22Rv1 (cell line): ENCODE results near the gene ANKRD60.

Experiments
- ZFX ChIP-seq: fragments of 450-650 bp; IDR thresholded peaks from 2 replicates; pipeline ENCODE4 v1.6.1; 2017; ENCODE audit warnings: antibody characterized with exemption, borderline replicate concordance
- TF ChIP-seq, protein P1 (sequence below): fragments of 450-650 bp; IDR thresholded peaks from 2 replicates; pipeline ENCODE4 v1.5.1; 2017; ENCODE audit warnings: mild to moderate bottlenecking

DNA sequence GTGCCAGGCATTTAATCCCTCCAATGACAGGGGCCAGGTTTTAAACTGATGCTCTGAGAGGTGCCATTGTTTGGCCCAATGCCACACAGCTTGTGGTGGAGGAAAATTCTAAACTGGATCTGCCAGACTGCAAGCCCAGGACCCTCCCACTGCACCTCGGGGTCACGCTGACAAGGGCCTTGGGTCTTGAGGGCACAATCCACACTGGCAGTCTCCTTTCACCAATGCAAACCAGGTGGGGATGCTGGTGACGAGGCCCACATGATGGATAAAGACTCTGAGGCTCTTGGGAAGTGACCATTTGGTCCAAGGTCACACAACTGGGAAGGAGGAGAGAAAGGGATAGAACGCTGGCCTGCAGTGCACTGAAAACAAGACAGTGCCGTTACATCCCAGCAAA is 14.7 kb downstream of the ANKRD60 start:
- TF ChIP-seq, protein P1, sequence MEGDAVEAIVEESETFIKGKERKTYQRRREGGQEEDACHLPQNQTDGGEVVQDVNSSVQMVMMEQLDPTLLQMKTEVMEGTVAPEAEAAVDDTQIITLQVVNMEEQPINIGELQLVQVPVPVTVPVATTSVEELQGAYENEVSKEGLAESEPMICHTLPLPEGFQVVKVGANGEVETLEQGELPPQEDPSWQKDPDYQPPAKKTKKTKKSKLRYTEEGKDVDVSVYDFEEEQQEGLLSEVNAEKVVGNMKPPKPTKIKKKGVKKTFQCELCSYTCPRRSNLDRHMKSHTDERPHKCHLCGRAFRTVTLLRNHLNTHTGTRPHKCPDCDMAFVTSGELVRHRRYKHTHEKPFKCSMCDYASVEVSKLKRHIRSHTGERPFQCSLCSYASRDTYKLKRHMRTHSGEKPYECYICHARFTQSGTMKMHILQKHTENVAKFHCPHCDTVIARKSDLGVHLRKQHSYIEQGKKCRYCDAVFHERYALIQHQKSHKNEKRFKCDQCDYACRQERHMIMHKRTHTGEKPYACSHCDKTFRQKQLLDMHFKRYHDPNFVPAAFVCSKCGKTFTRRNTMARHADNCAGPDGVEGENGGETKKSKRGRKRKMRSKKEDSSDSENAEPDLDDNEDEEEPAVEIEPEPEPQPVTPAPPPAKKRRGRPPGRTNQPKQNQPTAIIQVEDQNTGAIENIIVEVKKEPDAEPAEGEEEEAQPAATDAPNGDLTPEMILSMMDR = no peak
- no peak for TF ChIP-seq ZFX
